ENCODE results near the gene WDR38.
"Not testable (repeated sequence)": the region's sequence is repeated elsewhere in the genome, so short reads cannot be mapped to it uniquely, and the experiment has no call there.

Gene WDR38

DNA sequence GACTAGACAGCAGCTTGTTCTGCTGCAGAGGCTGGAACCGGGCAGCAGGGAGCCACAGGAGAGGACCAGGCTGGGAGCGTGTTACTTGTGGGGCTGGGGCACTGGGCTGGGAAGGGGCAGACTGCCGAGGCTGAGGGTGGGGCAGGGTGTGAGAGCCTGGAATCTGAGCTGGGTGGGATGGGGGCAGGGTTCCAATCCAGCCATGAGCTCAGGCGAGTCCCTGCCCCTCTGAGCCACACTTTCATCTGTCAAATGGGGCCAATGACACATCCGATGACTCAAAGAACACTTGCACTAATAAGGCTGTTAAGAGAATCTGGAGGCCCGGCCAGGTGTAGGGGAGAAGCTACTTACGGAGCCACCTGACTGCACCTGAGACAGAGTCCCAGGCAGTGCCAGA is 18.7 kb upstream of the WDR38 start:
- DNase-seq (ENCODE audit: low read depth) = no peak

DNA sequence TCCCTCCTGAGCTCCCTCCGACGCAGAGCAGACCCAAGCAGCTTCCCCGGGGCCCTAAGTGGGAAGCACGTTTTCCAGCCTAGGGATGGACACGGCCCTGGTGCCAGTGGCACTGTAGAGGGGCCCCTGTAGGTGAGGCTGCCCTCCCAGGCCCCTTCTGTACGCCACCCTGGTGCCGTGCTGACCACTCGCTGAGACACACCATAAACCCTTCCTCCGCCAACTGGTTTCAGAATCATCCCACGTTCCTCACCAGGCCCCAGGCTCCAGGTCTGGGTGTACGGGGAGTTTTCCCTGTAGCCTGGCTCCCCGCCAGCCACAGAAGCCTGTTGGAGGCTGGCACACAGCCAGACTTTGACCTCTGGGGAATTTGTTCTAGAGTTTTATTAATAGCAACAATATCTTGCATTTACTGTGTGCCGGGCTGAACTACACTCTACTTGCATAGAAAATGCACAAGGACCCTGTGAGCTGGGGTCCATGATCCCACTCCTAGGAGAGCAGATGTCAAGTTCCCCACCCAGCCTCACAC is 18.2 kb upstream of the WDR38 start:
- DNase-seq (ENCODE audit: low read depth) = peak; percentile 82

DNA sequence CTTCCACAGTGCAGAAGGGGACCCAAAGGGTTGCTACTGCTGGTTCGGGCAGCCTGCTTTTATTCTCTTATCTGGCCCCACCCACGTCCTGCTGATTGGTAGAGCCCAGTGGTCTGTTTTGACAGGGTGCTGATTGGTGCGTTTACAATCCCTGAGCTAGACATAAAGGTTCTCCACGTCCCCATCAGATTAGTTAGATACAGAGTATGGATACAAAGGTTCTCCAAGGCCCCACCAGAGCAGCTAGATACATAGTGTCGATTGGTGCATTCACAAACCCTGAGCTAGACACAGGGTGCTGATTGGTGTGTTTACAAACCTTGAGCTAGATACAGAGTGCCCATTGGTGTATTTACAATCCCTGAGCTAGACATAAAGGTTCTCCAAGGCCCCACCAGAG is 15.1 kb upstream of the WDR38 start:
- not testable (repeated sequence) for DNase-seq (ENCODE audit: low read depth)

DNA sequence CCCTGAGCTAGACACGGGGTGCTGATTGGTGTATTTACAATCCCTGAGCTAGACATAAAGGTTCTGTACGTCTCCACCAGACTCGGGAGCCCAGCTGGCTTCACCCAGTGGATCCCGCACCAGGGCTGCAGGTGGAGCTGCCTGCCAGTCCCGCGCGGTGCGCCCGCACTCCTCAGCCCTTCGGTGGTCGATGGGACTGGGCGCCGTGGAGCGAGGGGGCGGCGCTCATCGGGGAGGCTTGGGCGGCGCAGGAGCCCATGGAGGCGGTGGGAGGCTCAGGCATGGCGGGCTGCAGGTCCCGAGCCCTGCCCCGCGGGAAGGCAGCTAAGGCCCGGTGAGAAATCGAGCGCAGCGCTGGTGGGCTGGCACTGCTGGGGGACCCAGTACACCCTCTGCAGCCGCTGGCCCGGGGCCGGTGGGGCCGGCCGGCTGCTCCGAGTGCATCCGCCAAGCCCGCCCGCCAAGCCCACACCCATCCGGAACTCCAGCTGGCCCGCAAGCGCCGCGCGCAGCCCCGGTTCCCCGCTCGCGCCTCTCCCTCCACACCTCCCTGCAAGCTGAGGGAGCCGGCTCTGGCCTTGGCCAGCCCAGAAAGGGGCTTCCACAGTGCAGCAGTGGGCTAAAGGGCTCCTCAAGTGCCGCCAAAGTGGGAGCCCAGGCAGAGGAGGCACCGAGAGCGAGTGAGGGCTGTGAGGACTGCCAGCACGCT is 14.5 kb upstream of the WDR38 start:
- DNase-seq (ENCODE audit: low read depth) = not testable (repeated sequence)

DNA sequence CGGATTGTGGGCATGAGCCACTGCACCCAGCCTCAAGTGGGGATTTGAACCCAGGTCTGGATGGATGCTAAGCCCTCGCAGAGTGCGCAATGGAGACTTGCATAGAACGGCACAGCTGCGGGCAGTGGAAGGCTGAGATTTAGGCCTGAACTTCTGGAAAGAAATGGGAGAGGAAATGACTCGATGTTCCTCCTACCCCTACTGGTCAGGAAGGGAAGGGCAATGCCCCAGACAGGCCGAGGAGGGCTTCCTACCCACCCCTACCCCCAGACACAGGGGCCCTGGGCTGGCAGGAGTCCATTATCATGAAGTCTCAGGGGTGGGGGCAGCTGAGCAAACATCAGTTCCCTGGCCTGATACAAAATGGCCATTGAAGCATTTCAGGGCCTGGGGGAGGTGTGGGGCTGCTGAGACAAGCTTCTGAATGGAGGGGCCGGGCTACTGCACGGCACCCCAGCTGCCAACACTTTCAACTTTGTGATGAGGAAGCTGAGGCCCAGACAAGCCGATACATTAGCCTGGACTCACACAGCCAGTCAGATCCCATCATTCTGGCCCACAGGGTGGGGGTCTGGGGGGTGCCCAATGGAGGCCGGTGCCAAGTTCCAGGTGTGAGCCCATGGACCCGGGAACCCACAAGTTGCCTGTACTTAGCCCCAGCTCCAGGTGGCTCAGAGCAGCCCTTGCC is 13.5 kb upstream of the WDR38 start:
- DNase-seq (ENCODE audit: low read depth) = no peak

DNA sequence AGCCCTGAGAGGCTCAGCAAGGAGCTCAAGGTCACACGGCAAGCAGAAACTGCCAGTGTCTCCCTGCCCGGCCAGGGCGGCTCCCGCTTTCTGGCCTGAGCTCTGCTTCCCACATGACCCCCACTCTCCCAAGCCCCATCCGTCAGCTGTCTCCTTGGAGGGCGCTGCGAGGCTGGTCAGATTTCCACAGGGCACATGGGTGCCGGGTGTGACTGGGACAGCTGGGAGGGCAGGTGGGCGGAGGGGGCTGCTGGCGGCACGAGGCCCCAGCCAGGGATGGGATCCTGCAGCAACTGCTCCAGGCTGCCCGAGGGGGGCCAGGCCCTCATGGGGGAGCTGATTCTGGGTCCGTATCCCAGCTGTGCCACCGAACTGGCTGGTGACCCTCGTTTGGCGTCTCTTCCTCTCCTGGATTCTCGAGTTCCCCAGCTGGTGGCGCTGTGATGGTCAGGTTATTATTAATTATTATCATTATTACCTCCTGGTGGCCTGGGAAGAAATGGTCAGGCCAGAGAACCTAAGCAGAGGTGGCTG is 12.9 kb upstream of the WDR38 start:
- DNase-seq (ENCODE audit: low read depth) = no peak

DNA sequence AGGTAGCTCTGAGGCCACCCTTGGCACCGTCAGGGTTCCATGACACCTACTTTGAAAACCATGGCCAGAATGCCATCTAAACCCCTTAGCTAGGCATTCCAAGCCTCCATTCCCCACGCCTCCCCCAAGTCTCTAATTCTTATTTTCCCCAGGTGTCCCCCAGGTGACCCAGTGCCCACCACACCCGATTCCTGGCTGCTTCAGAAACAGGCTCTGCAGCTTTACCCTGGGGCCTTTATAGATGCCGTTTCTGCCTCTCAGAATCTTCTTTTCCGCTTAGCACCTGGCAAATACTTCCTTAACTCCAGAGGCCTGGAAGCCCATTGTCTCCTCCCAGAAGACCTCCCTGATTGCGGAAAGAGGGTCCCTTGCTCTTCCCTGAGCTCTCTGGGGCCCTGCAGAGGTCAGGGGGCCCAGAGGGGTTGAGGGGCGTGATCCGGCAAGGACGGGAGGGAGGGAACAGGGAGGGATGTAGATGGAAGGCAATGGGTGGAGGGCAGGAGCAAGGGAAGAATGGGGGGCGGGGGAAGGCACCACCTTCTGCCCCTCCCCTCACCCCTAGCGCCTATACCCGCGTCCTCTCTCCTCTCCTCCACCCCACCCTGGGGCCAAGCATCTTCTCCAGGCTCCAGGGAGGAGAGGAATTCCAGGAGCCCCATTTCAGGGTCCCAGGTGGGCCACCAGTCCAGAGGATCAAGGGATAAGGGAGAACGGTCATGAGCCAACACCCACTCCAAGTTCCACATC is 12.0 kb upstream of the WDR38 start:
- no peak for DNase-seq (ENCODE audit: low read depth)

DNA sequence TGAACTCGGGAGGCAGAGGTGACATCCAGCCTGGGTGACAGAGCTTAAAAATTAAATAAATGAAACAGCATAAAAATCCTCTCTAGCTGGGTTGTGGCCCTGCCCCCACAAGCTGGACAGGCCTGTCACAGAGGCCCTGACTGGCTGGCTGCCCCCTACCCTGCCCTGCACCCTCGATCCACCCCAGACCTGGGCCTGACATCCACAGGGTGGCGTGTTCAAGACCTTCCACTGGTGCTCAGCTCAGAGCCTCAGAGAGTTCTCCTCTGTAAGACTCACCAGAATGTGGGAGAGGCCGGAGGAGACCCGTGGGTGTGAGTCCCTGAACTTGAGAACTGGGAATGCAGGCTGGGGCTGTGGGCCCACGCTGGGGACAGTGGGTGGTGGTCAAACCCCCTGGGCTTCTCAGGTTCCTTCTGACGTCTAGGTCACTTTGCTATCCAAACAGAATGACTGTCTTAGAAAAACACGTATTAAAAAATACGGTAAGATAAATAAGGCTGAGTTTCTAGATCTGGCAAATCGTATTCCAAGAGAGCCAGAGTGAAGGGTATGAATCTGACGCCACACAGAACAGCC is 9.7 kb upstream of the WDR38 start:
- no peak for DNase-seq (ENCODE audit: low read depth)

DNA sequence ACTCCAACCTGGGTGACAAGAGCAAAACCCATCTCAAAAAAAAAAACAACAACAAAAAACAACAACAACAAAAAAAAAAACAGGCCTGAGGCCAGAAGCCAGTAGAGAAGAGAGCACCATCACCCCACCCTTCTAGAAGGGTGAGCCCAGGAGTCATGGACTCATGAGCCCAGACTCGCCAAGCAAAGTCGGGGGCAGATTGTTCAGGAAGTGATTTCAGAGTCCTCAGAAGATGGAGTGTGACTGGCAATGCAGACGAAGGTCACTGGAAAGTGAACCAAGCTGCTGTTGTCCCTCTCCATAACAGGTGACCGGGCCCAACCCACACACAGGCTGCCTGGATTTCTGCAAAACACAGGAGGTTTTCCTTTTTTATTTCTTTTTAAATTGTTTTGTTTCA is 9.0 kb upstream of the WDR38 start:
- DNase-seq (ENCODE audit: low read depth) = no peak

DNA sequence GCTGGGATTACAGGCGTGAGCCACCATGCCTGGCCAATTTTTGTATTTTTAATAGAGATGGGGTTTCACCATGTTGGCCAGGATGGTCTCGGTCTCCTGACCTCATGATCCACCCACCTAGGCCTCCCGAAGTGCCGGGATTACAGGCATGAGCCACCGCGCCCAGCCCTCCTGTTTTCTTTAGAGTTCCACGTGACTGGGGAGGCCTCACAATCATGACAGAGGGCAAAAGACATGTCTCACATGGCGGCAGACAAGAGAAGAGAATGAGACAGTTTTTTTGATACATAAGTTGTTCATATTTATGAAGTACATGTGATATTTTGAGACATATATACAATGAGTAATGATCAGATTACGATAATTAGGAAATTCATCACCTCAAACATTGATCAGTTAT is 6.8 kb upstream of the WDR38 start:
- not testable (repeated sequence) for DNase-seq (ENCODE audit: low read depth)

DNA sequence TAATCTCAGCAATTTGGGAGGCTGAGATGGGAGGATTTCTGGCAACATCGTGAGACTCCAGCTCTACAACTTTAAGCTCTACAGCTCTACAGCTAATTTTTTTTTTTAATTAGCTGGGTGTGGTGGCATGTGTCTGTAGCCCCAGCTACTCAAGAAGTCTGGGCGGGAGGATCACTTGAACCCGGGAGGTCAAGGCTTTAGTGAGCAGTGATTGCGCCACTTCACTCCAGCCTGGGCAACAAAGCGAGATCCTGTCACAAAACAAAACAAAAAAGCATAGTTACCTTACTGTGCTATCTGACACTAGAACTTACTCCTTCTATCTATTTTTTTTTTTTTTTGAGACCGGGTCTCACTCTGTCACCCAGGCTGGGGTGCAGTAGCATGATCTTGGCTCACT is 6.3 kb upstream of the WDR38 start:
- no peak for DNase-seq (ENCODE audit: low read depth)

DNA sequence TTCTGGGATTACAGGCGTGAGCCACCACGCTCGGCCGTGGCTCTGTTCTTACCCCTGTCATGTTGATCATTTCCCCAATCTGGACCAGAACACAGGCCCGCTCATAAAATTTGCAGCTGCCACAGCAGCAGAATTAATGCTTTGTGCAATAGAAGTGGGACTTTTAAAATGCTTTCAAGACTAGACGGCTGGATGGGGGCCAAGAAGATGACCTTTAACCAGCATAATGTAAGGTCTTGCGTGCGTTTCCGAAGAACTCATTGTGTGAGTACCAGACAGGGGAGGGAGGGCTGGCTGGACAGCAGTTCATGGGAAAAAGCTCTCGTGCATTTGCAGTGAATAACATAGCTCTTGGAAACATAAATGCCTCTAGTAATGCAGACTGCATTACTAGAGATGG is 3.5 kb upstream of the WDR38 start:
- peak; percentile 63 for DNase-seq (ENCODE audit: low read depth)

DNA sequence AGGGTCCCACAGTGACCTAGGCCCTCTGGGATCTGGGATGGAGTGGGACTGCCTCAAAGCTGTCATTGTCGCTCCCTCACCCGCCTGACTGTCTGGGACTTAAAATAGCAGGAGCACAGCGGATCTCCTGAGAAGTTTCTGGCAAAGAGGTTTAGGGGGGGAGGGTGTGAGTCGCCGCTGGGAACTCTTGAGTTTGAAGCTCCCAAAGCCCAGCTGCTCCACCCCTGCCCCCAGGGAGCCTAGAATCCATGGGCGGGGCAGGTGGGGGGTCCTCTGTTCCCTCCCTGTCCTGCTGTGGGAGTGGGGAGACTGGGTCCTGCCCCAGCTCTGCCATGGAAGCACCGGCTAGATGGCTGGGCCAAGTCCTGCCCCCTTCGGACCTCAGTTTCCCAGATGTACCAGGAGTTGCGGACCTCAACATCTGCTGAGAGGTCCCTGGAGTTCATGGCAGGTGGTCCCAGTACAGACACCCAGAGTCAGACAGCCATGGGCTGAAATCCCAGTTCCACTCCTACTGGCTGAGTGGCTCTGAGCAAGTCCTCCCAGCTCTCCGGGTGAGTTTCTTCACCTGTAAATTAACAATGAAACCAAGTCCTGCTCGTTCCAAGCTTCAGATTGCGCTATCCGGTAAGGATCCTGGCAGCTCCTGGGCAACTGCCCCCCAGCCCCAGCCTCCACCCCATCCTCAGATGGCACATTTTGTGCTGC is 985 bp upstream of the WDR38 start:
- DNase-seq (ENCODE audit: low read depth) = no peak

DNA sequence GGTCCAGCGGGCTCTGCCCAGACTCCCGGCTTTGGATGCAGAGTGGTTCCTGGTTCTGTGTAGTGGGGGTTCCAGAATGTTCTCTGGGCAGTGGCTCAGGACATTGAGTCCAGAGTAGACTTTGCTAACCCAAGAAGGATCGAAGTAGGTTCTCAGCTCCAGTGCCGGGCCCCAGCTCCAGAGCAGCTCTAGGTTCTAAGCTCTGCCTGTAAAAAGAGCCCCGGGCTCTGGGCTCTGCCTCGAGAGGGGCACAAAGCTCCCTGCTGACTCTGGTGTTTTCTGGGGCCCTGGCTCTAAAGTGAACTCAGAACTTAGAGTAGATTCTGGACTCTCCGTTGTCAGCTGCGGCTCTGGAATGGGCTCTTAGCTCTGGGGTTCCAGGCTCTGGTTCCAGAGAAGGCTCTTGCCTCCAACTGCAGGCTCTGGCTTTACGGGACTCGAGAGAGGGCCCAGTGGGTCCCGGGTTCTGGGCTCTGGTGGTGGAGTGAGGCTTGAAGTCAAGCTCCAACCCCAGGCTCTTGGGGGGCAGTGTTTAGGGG is 414 bp downstream of the WDR38 start:
- no peak for DNase-seq (ENCODE audit: low read depth)

DNA sequence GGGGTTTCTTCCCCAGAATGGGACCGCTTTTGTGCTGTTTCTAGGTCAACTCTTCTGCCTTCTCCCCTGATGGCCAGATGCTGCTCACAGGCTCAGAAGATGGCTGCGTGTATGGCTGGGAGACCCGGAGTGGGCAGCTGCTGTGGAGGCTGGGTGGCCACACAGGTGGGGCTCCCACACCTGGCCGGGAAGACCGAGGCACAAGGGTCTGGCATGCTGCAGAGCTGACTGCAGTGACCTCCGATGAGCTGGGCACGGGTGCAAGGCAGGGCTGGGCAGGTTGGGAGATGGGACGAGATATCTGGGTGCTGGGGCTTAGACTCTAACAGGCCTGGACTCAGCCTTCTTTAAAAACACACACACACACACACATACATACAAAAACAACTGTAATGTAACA is 901 bp downstream of the WDR38 start:
- DNase-seq (ENCODE audit: low read depth) = no peak

DNA sequence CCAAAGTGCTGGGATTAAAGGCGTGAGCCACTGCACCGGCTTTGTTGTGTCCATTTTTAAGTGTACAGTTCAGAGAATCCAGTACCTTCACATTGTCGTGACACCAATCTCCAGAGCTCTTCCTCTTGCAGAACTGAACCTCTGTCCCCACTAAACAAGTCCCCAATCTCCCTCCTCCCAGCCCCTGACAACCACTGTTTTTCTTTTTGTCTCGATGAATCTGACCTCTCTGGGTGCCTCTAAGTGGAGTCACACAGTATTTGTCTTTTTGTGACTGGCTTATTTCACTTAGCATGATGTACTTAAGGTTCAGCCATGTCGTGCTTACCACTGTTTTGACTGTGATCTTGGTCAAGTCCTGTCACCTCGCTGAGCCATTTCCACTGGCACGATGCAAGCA is 1.6 kb downstream of the WDR38 start:
- DNase-seq (ENCODE audit: low read depth) = no peak

DNA sequence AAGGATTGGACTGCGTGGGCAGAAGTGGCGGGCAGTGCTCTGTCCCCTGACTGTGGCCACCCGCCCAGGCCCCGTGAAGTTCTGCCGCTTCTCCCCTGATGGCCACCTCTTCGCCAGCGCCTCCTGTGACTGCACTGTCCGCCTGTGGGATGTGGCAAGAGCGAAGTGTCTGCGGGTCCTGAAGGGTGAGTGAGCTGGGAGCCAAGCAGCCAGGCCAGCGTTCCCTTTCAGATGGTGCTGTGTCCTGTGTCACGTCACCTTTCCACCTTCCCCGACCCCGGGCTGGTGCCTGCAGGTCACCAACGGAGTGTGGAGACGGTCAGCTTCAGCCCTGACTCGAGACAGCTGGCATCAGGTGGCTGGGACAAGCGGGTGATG is 2.3 kb downstream of the WDR38 start:
- no peak for DNase-seq (ENCODE audit: low read depth)

DNA sequence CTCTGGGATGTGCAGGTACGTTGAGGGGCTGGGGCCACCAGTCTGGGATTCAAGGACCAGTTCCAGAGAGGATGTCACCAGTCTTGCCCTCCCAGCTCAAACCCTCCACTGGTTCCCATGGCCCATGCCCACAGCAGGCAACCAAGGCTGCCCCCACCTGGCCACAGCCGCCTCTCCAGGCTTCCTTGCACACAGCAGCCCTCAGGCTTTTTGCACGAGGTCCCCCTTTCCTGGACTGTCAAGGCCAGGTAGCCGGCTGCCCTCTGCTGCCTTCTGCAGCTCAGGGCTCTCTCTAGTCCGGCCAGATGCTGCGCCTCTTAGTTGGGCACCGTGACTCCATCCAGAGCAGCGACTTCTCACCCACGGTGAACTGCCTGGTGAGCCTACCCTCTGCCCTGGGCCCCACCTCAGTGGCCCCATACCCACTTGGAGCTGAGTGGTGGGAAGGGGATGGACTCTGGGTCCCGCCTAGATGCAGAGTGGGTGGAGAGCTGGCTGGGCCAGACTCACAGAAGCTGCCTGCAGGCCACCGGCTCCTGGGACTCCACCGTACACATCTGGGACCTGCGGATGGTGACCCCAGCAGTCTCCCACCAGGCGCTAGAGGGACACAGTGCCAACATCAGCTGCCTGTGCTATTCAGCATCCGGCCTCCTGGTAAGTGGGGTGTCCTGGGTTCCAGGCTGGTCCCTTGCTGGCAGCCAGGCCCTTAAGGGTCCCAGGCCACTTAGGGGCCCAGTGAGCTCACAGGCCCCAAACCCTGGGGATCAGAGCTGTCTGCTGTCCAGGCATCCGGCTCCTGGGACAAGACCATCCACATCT is 2.9 kb downstream of the WDR38 start:
- no peak for DNase-seq (ENCODE audit: low read depth)

DNA sequence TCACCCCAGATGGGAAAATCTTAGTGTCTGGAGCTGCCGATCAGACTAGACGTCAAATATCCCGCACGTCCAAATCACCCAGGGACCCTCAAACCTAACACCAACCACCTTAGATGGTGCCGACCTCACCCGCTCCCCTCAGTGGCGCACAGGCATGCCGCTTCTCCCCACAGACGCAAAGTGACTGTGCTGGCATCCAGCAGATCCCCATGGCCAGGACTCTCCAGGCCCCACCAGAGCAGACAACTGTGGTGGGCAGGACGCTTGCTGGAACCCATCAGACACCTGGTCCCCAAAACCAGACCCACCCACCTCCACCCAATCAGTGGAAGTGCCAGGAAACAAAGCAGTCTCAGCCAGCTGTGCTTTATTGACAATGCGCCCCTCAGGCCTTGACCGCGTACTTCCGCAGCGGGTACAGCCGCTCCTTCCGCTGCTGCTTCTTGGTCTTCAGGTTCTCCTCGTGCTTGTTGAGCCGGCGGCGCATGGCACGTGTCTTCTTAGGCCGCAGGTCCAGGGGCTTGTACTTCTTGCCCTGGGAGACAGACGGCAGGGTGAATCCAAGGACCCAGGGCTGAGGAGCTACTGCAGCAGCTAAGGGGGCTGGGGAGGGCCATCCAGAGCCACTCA is 4.4 kb downstream of the WDR38 start:
- DNase-seq (ENCODE audit: low read depth) = no peak
